ENCODE results near the gene B3GAT1. TPM values are rescaled to one million over a fixed set of nuclear protein-coding genes. Genes with fewer than 3 reads are reported as not detected.

B3GAT1 gene
- total RNA-seq, 1 donor from 2014 or later, result 1.9 TPM

GRCh38 chr11:134383576-134384221, 28.3 kb downstream of the B3GAT1 start:
- no peaks in the 10 kb centered on the region for H3K9me3 Mint-ChIP-seq (ENCODE audit: unreplicated experiment)
- FAIRE-seq, result no peak
- H3K9me3 ChIP-seq (ENCODE audit: insufficient read depth, low read depth, low read length), result peaks cover 2% of the 10 kb centered on the region

GRCh38 chr11:134382830-134383229, 29.2 kb downstream of the B3GAT1 start:
- H3K4me2 ChIP-seq (ENCODE audit: low read length), result no peak overlapping the region
- Mint-ChIP-seq H3K27me3 (ENCODE audit: low read depth, unreplicated experiment) (peaks cover 40% of the 10 kb centered on the region), H3K4me1 (ENCODE audit: low read depth, unreplicated experiment) (no peaks in the 10 kb centered on the region), H3K36me3 (ENCODE audit: low read depth, unreplicated experiment) (no peaks in the 10 kb centered on the region), H3K4me3 (ENCODE audit: unreplicated experiment) (no peak overlapping the region), H3K9me3 (ENCODE audit: unreplicated experiment) (no peaks in the 10 kb centered on the region), H3K27ac (ENCODE audit: unreplicated experiment) (no peak overlapping the region)
- H3K36me3 ChIP-seq (ENCODE audit: insufficient read depth, low read length), result no peaks in the 10 kb centered on the region
- H3K79me2 ChIP-seq (ENCODE audit: insufficient read depth, low read length), result no peaks in the 10 kb centered on the region
- H4K20me1 ChIP-seq (ENCODE audit: insufficient read depth, low read length), result no peaks in the 10 kb centered on the region
- no peak overlapping the region for H3K4me3 ChIP-seq (ENCODE audit: insufficient read depth, low read depth, low read length)
- no peak for FAIRE-seq
- H3K9ac ChIP-seq (ENCODE audit: low read length), result no peak overlapping the region
- no peaks in the 10 kb centered on the region for H3K27me3 ChIP-seq (ENCODE audit: insufficient read depth, low read length)
- DNase-seq (ENCODE audit: low read depth), result no peak
- TF ChIP-seq, protein P1, sequence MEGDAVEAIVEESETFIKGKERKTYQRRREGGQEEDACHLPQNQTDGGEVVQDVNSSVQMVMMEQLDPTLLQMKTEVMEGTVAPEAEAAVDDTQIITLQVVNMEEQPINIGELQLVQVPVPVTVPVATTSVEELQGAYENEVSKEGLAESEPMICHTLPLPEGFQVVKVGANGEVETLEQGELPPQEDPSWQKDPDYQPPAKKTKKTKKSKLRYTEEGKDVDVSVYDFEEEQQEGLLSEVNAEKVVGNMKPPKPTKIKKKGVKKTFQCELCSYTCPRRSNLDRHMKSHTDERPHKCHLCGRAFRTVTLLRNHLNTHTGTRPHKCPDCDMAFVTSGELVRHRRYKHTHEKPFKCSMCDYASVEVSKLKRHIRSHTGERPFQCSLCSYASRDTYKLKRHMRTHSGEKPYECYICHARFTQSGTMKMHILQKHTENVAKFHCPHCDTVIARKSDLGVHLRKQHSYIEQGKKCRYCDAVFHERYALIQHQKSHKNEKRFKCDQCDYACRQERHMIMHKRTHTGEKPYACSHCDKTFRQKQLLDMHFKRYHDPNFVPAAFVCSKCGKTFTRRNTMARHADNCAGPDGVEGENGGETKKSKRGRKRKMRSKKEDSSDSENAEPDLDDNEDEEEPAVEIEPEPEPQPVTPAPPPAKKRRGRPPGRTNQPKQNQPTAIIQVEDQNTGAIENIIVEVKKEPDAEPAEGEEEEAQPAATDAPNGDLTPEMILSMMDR (IDR thresholded peaks at IDR 0.05; ENCODE audit: insufficient read depth, low read depth, low read length), result no peak
- no peak for TF ChIP-seq EZH2 (IDR thresholded peaks at IDR 0.05; ENCODE audit: insufficient read depth, low read length)
- no peaks in the 10 kb centered on the region for H3K4me1 ChIP-seq (ENCODE audit: insufficient read depth, low read length)
- no peak overlapping the region for H3K27ac ChIP-seq (ENCODE audit: low read depth, low read length)
- H2AFZ ChIP-seq (ENCODE audit: low read depth, low read length), result no peak overlapping the region
- H3K9me3 ChIP-seq (ENCODE audit: insufficient read depth, low read depth, low read length), result peaks cover 2% of the 10 kb centered on the region

More at GRCh38 chr11:134383576-134384221, 28.3 kb downstream of the B3GAT1 start:
- H2AFZ ChIP-seq (ENCODE audit: low read depth, low read length), result no peak overlapping the region
- H3K4me1 ChIP-seq (ENCODE audit: insufficient read depth, low read length), result no peaks in the 10 kb centered on the region
- H4K20me1 ChIP-seq (ENCODE audit: insufficient read depth, low read length), result no peaks in the 10 kb centered on the region
- H3K27ac ChIP-seq (ENCODE audit: low read depth, low read length), result no peak overlapping the region
- no peak overlapping the region for H3K27ac Mint-ChIP-seq (ENCODE audit: unreplicated experiment)
- H3K27me3 ChIP-seq (ENCODE audit: insufficient read depth, low read length), result no peaks in the 10 kb centered on the region
- no peaks in the 10 kb centered on the region for H3K4me1 Mint-ChIP-seq (ENCODE audit: low read depth, unreplicated experiment)
- peaks cover 40% of the 10 kb centered on the region for H3K27me3 Mint-ChIP-seq (ENCODE audit: low read depth, unreplicated experiment)
- H3K4me3 Mint-ChIP-seq (ENCODE audit: unreplicated experiment), result no peak overlapping the region
- no peak overlapping the region for H3K4me3 ChIP-seq (ENCODE audit: insufficient read depth, low read depth, low read length)
- DNase-seq (ENCODE audit: low read depth), result no peak
- no peaks in the 10 kb centered on the region for H3K79me2 ChIP-seq (ENCODE audit: insufficient read depth, low read length)
- no peak overlapping the region for H3K9ac ChIP-seq (ENCODE audit: low read length)
- no peak overlapping the region for H3K4me2 ChIP-seq (ENCODE audit: low read length)
- TF ChIP-seq EZH2 (IDR thresholded peaks at IDR 0.05; ENCODE audit: insufficient read depth, low read length), result no peak
- TF ChIP-seq, protein P1 (IDR thresholded peaks at IDR 0.05; ENCODE audit: insufficient read depth, low read depth, low read length), result no peak
- H3K36me3 Mint-ChIP-seq (ENCODE audit: low read depth, unreplicated experiment), result no peaks in the 10 kb centered on the region
- no peaks in the 10 kb centered on the region for H3K36me3 ChIP-seq (ENCODE audit: insufficient read depth, low read length)

- no peak overlapping the region for H3K27ac Mint-ChIP-seq (ENCODE audit: unreplicated experiment)
- H3K4me3 Mint-ChIP-seq (ENCODE audit: unreplicated experiment), result no peak overlapping the region
- peaks cover 42% of the 10 kb centered on the region for H3K27me3 Mint-ChIP-seq (ENCODE audit: low read depth, unreplicated experiment)
- TF ChIP-seq, protein P1 (IDR thresholded peaks at IDR 0.05; ENCODE audit: insufficient read depth, low read depth, low read length), result no peak
- no peak for TF ChIP-seq EZH2 (IDR thresholded peaks at IDR 0.05; ENCODE audit: insufficient read depth, low read length)
- Histone ChIP-seq H4K20me1 (ENCODE audit: insufficient read depth, low read length) (no peaks in the 10 kb centered on the region), H3K79me2 (ENCODE audit: insufficient read depth, low read length) (no peaks in the 10 kb centered on the region), H3K36me3 (ENCODE audit: insufficient read depth, low read length) (no peaks in the 10 kb centered on the region), H3K9me3 (ENCODE audit: insufficient read depth, low read depth, low read length) (peaks cover 2% of the 10 kb centered on the region), H3K27ac (ENCODE audit: low read depth, low read length) (no peak overlapping the region), H3K27me3 (ENCODE audit: insufficient read depth, low read length) (no peaks in the 10 kb centered on the region), H3K4me2 (ENCODE audit: low read length) (no peak overlapping the region), H3K9ac (ENCODE audit: low read length) (no peak overlapping the region), H3K4me1 (ENCODE audit: insufficient read depth, low read length) (no peaks in the 10 kb centered on the region), H3K4me3 (ENCODE audit: insufficient read depth, low read depth, low read length) (no peak overlapping the region), H2AFZ (ENCODE audit: low read depth, low read length) (no peak overlapping the region)
- no peak for FAIRE-seq
- no peaks in the 10 kb centered on the region for H3K9me3 Mint-ChIP-seq (ENCODE audit: unreplicated experiment)
- no peaks in the 10 kb centered on the region for H3K36me3 Mint-ChIP-seq (ENCODE audit: low read depth, unreplicated experiment)
- no peaks in the 10 kb centered on the region for H3K4me1 Mint-ChIP-seq (ENCODE audit: low read depth, unreplicated experiment)
- no peak for DNase-seq (ENCODE audit: low read depth)
These were observed 29.8 kb downstream of the B3GAT1 start for GRCh38 chr11:134382257-134382656.
